ENCODE measurements around the gene CHRDL1.
A peak's percentile ranks its signal among the peaks of the same experiment; 100 is the strongest.

CHRDL1 gene

GRCh38 chrX:110741213-110741796 lies 54.3 kb downstream of the CHRDL1 start:
- DNase-seq (ENCODE audit: low read depth), result peak; percentile 38

- DNase-seq (ENCODE audit: low read depth), result peak; percentile 53
These were observed 60.6 kb downstream of the CHRDL1 start for GRCh38 chrX:110734894-110735541.

- no peak for DNase-seq (ENCODE audit: low read depth)
These were observed 61.3 kb downstream of the CHRDL1 start for GRCh38 chrX:110734271-110734670.

- no peak for DNase-seq (ENCODE audit: low read depth)
These were observed 62.5 kb downstream of the CHRDL1 start for GRCh38 chrX:110733166-110733565.

- no peak for DNase-seq (ENCODE audit: low read depth)
These were observed 63.4 kb downstream of the CHRDL1 start for GRCh38 chrX:110732266-110732665.

GRCh38 chrX:110723844-110724243 lies 71.8 kb downstream of the CHRDL1 start:
- DNase-seq (ENCODE audit: low read depth), result no peak

- DNase-seq (ENCODE audit: low read depth), result no peak
These were observed 73.5 kb downstream of the CHRDL1 start for GRCh38 chrX:110722135-110722534.

GRCh38 chrX:110713666-110714065 lies 82.0 kb downstream of the CHRDL1 start:
- no peak for DNase-seq (ENCODE audit: low read depth)

- DNase-seq (ENCODE audit: low read depth), result no peak
These were observed 89.2 kb downstream of the CHRDL1 start for GRCh38 chrX:110706446-110706845.

- no peak for DNase-seq (ENCODE audit: low read depth)
These were observed 92.0 kb downstream of the CHRDL1 start for GRCh38 chrX:110703641-110704040.

GRCh38 chrX:110699109-110699508 lies 96.5 kb downstream of the CHRDL1 start:
- DNase-seq (ENCODE audit: low read depth), result no peak

GRCh38 chrX:110698696-110699095 lies 96.9 kb downstream of the CHRDL1 start:
- DNase-seq (ENCODE audit: low read depth), result no peak

GRCh38 chrX:110692866-110693265 lies 102.8 kb downstream of the CHRDL1 start:
- DNase-seq (ENCODE audit: low read depth), result no peak

- no peak for DNase-seq (ENCODE audit: low read depth)
These were observed 104.2 kb downstream of the CHRDL1 start for GRCh38 chrX:110691446-110691845.

- no peak for DNase-seq (ENCODE audit: low read depth)
These were observed 111.0 kb downstream of the CHRDL1 start for GRCh38 chrX:110684653-110685052.

GRCh38 chrX:110683925-110684324 lies 111.7 kb downstream of the CHRDL1 start:
- DNase-seq (ENCODE audit: low read depth), result no peak

- DNase-seq (ENCODE audit: low read depth), result no peak
These were observed 117.0 kb downstream of the CHRDL1 start for GRCh38 chrX:110678591-110678990.

GRCh38 chrX:110675886-110676285 lies 119.7 kb downstream of the CHRDL1 start:
- DNase-seq (ENCODE audit: low read depth), result no peak

GRCh38 chrX:110671068-110671803 lies 124.4 kb downstream of the CHRDL1 start:
- no peak for DNase-seq (ENCODE audit: low read depth)

GRCh38 chrX:110669572-110669971 lies 126.0 kb downstream of the CHRDL1 start:
- DNase-seq (ENCODE audit: low read depth), result no peak

- no peak for DNase-seq (ENCODE audit: low read depth)
These were observed 127.9 kb downstream of the CHRDL1 start for GRCh38 chrX:110667706-110668105.

GRCh38 chrX:110665223-110666002 lies 130.2 kb downstream of the CHRDL1 start:
- DNase-seq (ENCODE audit: low read depth), result peak; percentile 9

GRCh38 chrX:110657073-110657472 lies 138.5 kb downstream of the CHRDL1 start:
- no peak for DNase-seq (ENCODE audit: low read depth)
